GM23248 (cell line): ENCODE results near the gene CADM1. TPM values are rescaled to one million over a fixed set of nuclear protein-coding genes. Genes with fewer than 3 reads are reported as not detected.
A peak's percentile ranks its signal among the peaks of the same experiment; 100 is the strongest.

Experiments used
- DNase-seq: peaks from one replicate; pipeline ENCODE4 v3.0.0-alpha.2; 2015
- H2AFZ ChIP-seq: fragments of 200-600 bp; sonication (generic); 2 replicates; pipeline ENCODE4 v1.6.1; 2016; ENCODE audit warnings: antibody characterized with exemption
- H3F3A ChIP-seq: fragments of 200-600 bp; sonication (generic); 2 replicates; pipeline ENCODE4 v1.6.1; 2016; ENCODE audit warnings: mild to moderate bottlenecking, antibody characterized with exemption, mixed run types; ENCODE audit not compliant: insufficient read depth
- H3K27ac ChIP-seq: fragments of 200-600 bp; sonication (generic); 2 replicates; pipeline ENCODE4 v1.5.1; 2016; ENCODE audit warnings: mild to moderate bottlenecking
- H3K27me3 ChIP-seq: fragments of 200-600 bp; sonication (generic); replicated peaks from 2 replicates; pipeline ENCODE4 v1.6.1; 2016; ENCODE audit warnings: mild to moderate bottlenecking; ENCODE audit not compliant: insufficient read depth
- H3K36me3 ChIP-seq: fragments of 200-600 bp; sonication (generic); 2 replicates; pipeline ENCODE4 v1.6.1; 2016; ENCODE audit warnings: low read depth, mild to moderate bottlenecking
- H3K4me1 ChIP-seq: fragments of 200-600 bp; sonication (generic); 2 replicates; pipeline ENCODE4 v1.6.1; 2016; ENCODE audit warnings: mild to moderate bottlenecking; ENCODE audit not compliant: insufficient read depth
- H3K4me2 ChIP-seq: fragments of 200-600 bp; sonication (generic); one replicate; pipeline ENCODE4 v1.6.1; 2016; ENCODE audit warnings: mild to moderate bottlenecking; ENCODE audit not compliant: unreplicated experiment
- H3K4me3 ChIP-seq: fragments of 200-600 bp; sonication (generic); 2 replicates; pipeline ENCODE4 v1.5.1; 2016; ENCODE audit warnings: mild to moderate bottlenecking
- H3K79me2 ChIP-seq: fragments of 200-600 bp; sonication (generic); 2 replicates; pipeline ENCODE4 v1.6.1; 2016; ENCODE audit warnings: mild to moderate bottlenecking; ENCODE audit not compliant: insufficient read depth
- H3K9ac ChIP-seq: fragments of 200-600 bp; sonication (generic); 2 replicates; pipeline ENCODE4 v1.6.1; 2016; ENCODE audit warnings: mild to moderate bottlenecking
- H3K9me2 ChIP-seq: fragments of 200-600 bp; sonication (generic); 2 replicates; pipeline ENCODE4 v1.6.1; 2016; ENCODE audit warnings: mixed run types, mild to moderate bottlenecking, moderate library complexity; ENCODE audit not compliant: insufficient read depth
- H3K9me3 ChIP-seq: fragments of 200-600 bp; sonication (generic); one replicate; pipeline ENCODE4 v1.6.1; 2017; ENCODE audit warnings: low read depth
- H4K20me1 ChIP-seq: fragments of 200-600 bp; sonication (generic); 2 replicates; pipeline ENCODE4 v1.6.0; 2016; ENCODE audit not compliant: insufficient read depth
- EZH2 ChIP-seq: fragments of 200-600 bp; sonication (generic); IDR thresholded peaks from 2 replicates; pipeline ENCODE4 v1.6.1; 2018; ENCODE audit warnings: antibody characterized with exemption, mild to moderate bottlenecking; ENCODE audit not compliant: insufficient read depth, poor library complexity, severe bottlenecking
- EZH2phosphoT487 ChIP-seq: fragments of 200-600 bp; sonication (generic); IDR thresholded peaks from 2 replicates; pipeline ENCODE4 v1.6.1; 2018; ENCODE audit warnings: antibody characterized with exemption, moderate library complexity, mild to moderate bottlenecking, low read depth; ENCODE audit not compliant: insufficient read depth
- WGBS, 2 experiments: methylation state at CpG; one replicate each; pipeline ENCODE4 v1.1.6; 2015 to 2017; ENCODE audit warnings: low lambda C conversion rate in 2 of 2, low coverage in 1 of 2; ENCODE audit errors: missing lambda C conversion rate in 2 of 2; 5-methylcytosine and 5-hydroxymethylcytosine counted together
- in situ Hi-C: fragments of 300-500 bp; cut with MboI; formaldehyde crosslinking; loops from 2 replicates; pipeline ENCODE4 v1.15.0; 2020
- polyA plus RNA-seq: library from polyadenylated mRNA; unstranded; fragments of >200 nt; fragmentation: Nextera tagmentation; extraction: Ambion mirVana; gene quantifications from 2 replicates; pipeline ENCODE4 v1.2.1, GENCODE V29; 2016
- total RNA-seq: library from RNA; depleted of rRNA; stranded (reverse); fragments of >200 nt; shearing (Covaris generic); gene quantifications from 2 replicates; pipeline ENCODE4 v1.2.3, GENCODE V29; 2014

The CADM1 gene
- total and polyA plus RNA-seq, 2 experiments from 2014 or later, result 0.83 to 1.4 TPM

DNA sequence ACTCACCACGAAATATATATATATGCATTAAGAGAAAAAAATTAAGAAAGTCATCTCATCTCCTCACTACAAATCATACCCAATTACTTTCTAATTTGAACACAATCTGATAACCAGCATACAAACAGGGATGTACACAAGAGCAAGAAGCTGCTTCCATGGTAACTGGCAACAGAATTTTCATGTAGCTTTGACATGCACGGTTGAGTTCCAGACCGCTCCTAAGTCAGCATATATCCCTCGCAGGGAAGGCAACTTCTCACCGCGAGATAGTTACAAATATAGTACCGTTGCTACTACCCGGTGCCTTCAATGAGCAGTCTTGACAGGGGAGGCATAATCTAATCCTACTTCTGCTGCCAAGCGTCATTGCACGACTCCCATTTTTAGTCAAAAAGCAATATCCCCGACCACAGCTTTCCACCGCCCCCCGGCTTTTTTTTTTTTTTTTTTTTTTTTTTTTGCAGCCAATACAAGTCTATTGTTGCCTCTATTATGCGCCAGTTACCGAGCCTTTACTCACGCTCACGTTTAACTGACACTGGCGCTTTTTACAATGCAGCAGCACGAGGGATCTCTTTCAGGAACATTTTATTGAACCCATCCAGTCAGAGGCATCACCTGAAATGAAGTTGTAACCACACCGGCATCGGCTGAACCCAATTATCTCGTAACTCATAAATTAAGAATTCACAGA lies 2.2 kb downstream of the CADM1 start:
- 47 to 50% methylated on average over 22 of the region's 22 CpGs for WGBS, 2 experiments
- H3K9me3 ChIP-seq, result no peaks in the 10 kb centered on the region
- H3F3A ChIP-seq, result no peaks in the 10 kb centered on the region
- H3K9ac ChIP-seq, result no peak overlapping the region
- no peak overlapping the region for H3K4me3 ChIP-seq
- no peak for DNase-seq
- H3K9me2 ChIP-seq, result no peaks in the 10 kb centered on the region
- peaks cover 55% of the 10 kb centered on the region for H3K27me3 ChIP-seq
- in situ Hi-C loops, result no loop called here
- no peaks in the 10 kb centered on the region for H3K79me2 ChIP-seq
- no peak overlapping the region for H3K4me2 ChIP-seq
- no peaks in the 10 kb centered on the region for H3K36me3 ChIP-seq
- no peaks in the 10 kb centered on the region; the same call in 1 of the 2 replicates for H4K20me1 ChIP-seq
- TF ChIP-seq EZH2 (peak; percentile 54), EZH2phosphoT487 (no peak)
- no peaks in the 10 kb centered on the region for H3K4me1 ChIP-seq
- H3K27ac ChIP-seq, result no peak overlapping the region
- no peak overlapping the region for H2AFZ ChIP-seq

GRCh38 chr11:115501502-115501892 lies 2.7 kb downstream of the CADM1 start:
- Histone ChIP-seq H4K20me1 (no peaks in the 10 kb centered on the region; the same call in 1 of the 2 replicates), H3K4me1 (no peaks in the 10 kb centered on the region), H3K79me2 (no peaks in the 10 kb centered on the region), H3K4me3 (no peak overlapping the region), H3K9me2 (no peaks in the 10 kb centered on the region), H3F3A (no peaks in the 10 kb centered on the region), H3K9ac (no peak overlapping the region), H3K4me2 (no peak overlapping the region), H2AFZ (no peak overlapping the region), H3K9me3 (no peaks in the 10 kb centered on the region), H3K36me3 (no peaks in the 10 kb centered on the region), H3K27ac (no peak overlapping the region), H3K27me3 (peaks cover 55% of the 10 kb centered on the region)
- in situ Hi-C loops, result no loop called here
- 74 to 77% methylated on average over 8 of the region's 8 CpGs for WGBS, 2 experiments
- TF ChIP-seq EZH2 (no peak), EZH2phosphoT487 (no peak)
- no peak for DNase-seq

DNA sequence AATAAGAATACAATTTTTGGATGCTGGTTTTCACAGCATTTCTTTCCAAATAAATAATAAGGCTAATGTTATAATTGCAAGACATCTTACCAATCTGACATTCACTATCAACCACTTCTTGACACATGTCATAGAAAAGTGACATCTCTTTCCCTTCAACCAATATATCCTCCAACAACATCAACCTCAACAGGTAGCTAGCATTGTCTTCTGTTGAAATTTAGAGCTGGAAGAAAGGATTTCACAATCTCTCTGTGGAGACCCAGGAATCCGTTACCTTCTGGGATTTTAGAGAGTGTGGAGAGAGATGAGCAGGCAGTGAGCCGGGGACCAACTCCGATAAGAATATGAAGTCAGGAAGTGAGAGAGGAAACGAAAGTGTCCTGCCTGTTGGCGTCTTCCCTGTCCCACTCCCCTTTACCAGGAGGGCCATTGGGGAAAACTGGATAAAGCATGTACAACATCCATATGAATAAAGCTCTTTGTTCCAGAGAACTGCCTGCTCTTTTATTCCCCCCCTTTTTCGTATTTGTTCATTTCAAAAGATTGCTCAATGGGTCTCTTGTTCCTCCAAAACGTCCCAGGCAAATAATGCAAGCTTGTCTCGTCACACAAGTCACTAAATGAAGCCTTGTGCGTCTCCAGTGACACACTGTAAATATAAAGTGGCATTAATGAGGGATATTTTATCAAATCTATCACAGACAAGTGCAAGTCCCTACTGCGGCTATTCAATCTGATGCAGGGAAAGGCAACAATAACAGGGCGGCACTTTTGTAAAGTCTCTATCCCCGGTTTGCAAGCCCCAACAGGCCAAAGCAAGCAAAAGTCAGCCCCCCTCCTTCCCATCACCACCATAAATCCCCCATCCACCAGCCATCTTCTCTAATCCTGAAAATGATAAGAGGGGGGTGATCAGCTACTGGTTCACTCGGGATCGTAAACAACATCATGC lies 3.4 kb downstream of the CADM1 start:
- TF ChIP-seq EZH2phosphoT487, result no peak
- Histone ChIP-seq H3K4me3 (no peak overlapping the region), H3K27me3 (peaks cover 51% of the 10 kb centered on the region), H3K4me2 (no peak overlapping the region), H2AFZ (no peak overlapping the region), H3K9me3 (no peaks in the 10 kb centered on the region), H3K4me1 (no peaks in the 10 kb centered on the region), H3K9ac (no peak overlapping the region), H3K9me2 (no peaks in the 10 kb centered on the region), H3K27ac (no peak overlapping the region), H3F3A (no peaks in the 10 kb centered on the region), H3K36me3 (no peaks in the 10 kb centered on the region), H3K79me2 (no peaks in the 10 kb centered on the region), H4K20me1 (no peaks in the 10 kb centered on the region; the same call in 1 of the 2 replicates)
- in situ Hi-C loops, result no loop called here
- WGBS, 2 experiments, result 69 to 70% methylated on average over 14 of the region's 14 CpGs
- no peak for DNase-seq

- H3K9me2 ChIP-seq, result no peaks in the 10 kb centered on the region
- H4K20me1 ChIP-seq, result no peaks in the 10 kb centered on the region; the same call in 1 of the 2 replicates
- no peaks in the 10 kb centered on the region for H3F3A ChIP-seq
- no peaks in the 10 kb centered on the region for H3K79me2 ChIP-seq
- H3K36me3 ChIP-seq, result no peaks in the 10 kb centered on the region
- no peaks in the 10 kb centered on the region for H3K9me3 ChIP-seq
- no peak for DNase-seq
- no peak overlapping the region for H3K4me3 ChIP-seq
- no peak overlapping the region for H3K9ac ChIP-seq
- 32 to 54% methylated on average over 2 of the region's 2 CpGs for WGBS, 2 experiments
- peaks cover 42% of the 10 kb centered on the region for H3K27me3 ChIP-seq
- H3K27ac ChIP-seq, result no peak overlapping the region
- no peak overlapping the region for H2AFZ ChIP-seq
- in situ Hi-C loops, result no loop called here
- H3K4me2 ChIP-seq, result no peak overlapping the region
- no peaks in the 10 kb centered on the region for H3K4me1 ChIP-seq
- TF ChIP-seq EZH2, result no peak
- no peak for TF ChIP-seq EZH2phosphoT487
These were observed 4.3 kb downstream of the CADM1 start for GRCh38 chr11:115499891-115500290.
